Lower leg skin (tissue), 3 donors: ENCODE results near the gene SCYL2.

Experiments
- CTCF ChIP-seq, 3 donors: fragments of 450-650 bp; IDR thresholded peaks; one replicate each; pipeline ENCODE4 v1.5.1; 2016; ENCODE audit warnings: antibody characterized with exemption in 3 of 3, mild to moderate bottlenecking in 3 of 3, moderate library complexity in 2 of 3
- POLR2A ChIP-seq, 2 donors: fragments of 450-650 bp; IDR thresholded peaks; one replicate each; pipeline ENCODE4 v1.6.1; 2016 to 2017; ENCODE audit warnings: antibody characterized with exemption in 2 of 2, mild to moderate bottlenecking in 1 of 2, moderate library complexity in 1 of 2

GRCh38 chr12:100267603-100268281 lies 765 bp downstream of the SCYL2 start:
- no peak for TF ChIP-seq CTCF (IDR thresholded peaks at IDR 0.05)
- TF ChIP-seq POLR2A (IDR thresholded peaks at IDR 0.05): no peak
